IMR-90 (cell line): ENCODE results near the gene AK3. TPM values are rescaled to one million over a fixed set of nuclear protein-coding genes. Genes with fewer than 3 reads are reported as not detected.

Experiments used
- ATAC-seq: fragments of 200-7000 bp; cut with Tn5 transposase; 2 replicates; pipeline ENCODE4 v1.9.1; 2020; ENCODE audit warnings: low read depth, mild to moderate bottlenecking, moderate library complexity
- BruUV-seq: library from RNA; stranded (reverse); fragments of 400-500 nt; replicated peaks from 2 replicates; lab custom pipeline; 2021; lab: Mats Ljungman, UMichigan
- CTCF ChIA-PET: fragments of 300-600 bp; formaldehyde crosslinking; extraction: SDS; loops from one replicate; lab custom pipeline; 2021; ENCODE audit warnings: antibody characterized with exemption; lab: Yijun Ruan, JAX
- POLR2A ChIA-PET: fragments of 300-600 bp; sonication (Branson Sonifier 250); formaldehyde crosslinking; loops from one replicate; lab custom pipeline; 2022; ENCODE audit warnings: antibody characterized with exemption; ENCODE audit not compliant: unreplicated experiment; lab: Charles Lee
- DNase-seq: peaks from one replicate; pipeline ENCODE4 v3.0.0; 2013
- H2AFZ ChIP-seq: replicated peaks from 2 replicates; pipeline ENCODE3; 2013; ENCODE audit warnings: low read length, mild to moderate bottlenecking; ENCODE audit not compliant: poor library complexity
- H2AK5ac ChIP-seq: 2 replicates; pipeline ENCODE4 v1.6.1; 2013; ENCODE audit warnings: low read depth, low read length, inconsistent platforms
- H2AK9ac ChIP-seq: replicated peaks from 2 replicates; pipeline ENCODE3; 2013; ENCODE audit warnings: mild to moderate bottlenecking, low read depth, low read length, moderate library complexity; ENCODE audit not compliant: poor library complexity
- H2BK120ac ChIP-seq: 2 replicates; pipeline ENCODE4 v1.6.1; 2013; ENCODE audit warnings: low read depth, low read length, inconsistent platforms
- H2BK15ac ChIP-seq: 3 replicates; pipeline ENCODE4 v1.6.1; 2013; ENCODE audit warnings: low read depth, low read length, inconsistent platforms
- H2BK20ac ChIP-seq: 2 replicates; pipeline ENCODE4 v1.6.1; 2013; ENCODE audit warnings: low read depth, mild to moderate bottlenecking, inconsistent platforms, low read length, moderate library complexity
- H2BK5ac ChIP-seq: 2 replicates; pipeline ENCODE4 v1.6.1; 2013; ENCODE audit warnings: mild to moderate bottlenecking, low read depth, low read length, inconsistent platforms; ENCODE audit not compliant: poor library complexity, severe bottlenecking
- H3K14ac ChIP-seq: replicated peaks from 2 replicates; pipeline ENCODE4 v1.6.1; 2013; ENCODE audit warnings: low read depth, low read length, inconsistent platforms
- H3K18ac ChIP-seq: 2 replicates; pipeline ENCODE4 v1.6.1; 2013; ENCODE audit warnings: low read depth, low read length, control low read depth
- H3K23ac ChIP-seq: 2 replicates; pipeline ENCODE4 v1.6.1; 2013; ENCODE audit warnings: low read depth, low read length, inconsistent platforms
- H3K27ac ChIP-seq: 2 replicates; pipeline ENCODE4 v1.5.1; 2013; ENCODE audit warnings: mild to moderate bottlenecking, control low read depth, low read length; ENCODE audit not compliant: insufficient read depth
- H3K27me3 ChIP-seq: 2 replicates; pipeline ENCODE4 v1.6.1; 2013; ENCODE audit warnings: low read length; ENCODE audit not compliant: control insufficient read depth, insufficient read depth
- H3K36me3 ChIP-seq: 2 replicates; pipeline ENCODE4 v1.6.1; 2013; ENCODE audit warnings: low read length, mixed read lengths; ENCODE audit not compliant: control insufficient read depth, insufficient read depth
- H3K4ac ChIP-seq: 2 replicates; pipeline ENCODE4 v1.6.1; 2013; ENCODE audit warnings: low read depth, low read length, inconsistent platforms
- H3K4me1 ChIP-seq: 2 replicates; pipeline ENCODE4 v1.6.1; 2013; ENCODE audit warnings: low read length, mixed read lengths; ENCODE audit not compliant: control insufficient read depth, insufficient read depth
- H3K4me2 ChIP-seq: 2 replicates; pipeline ENCODE4 v1.6.1; 2013; ENCODE audit warnings: low read depth, mild to moderate bottlenecking, control low read depth, low read length, moderate library complexity
- H3K4me3 ChIP-seq: 2 replicates; pipeline ENCODE4 v1.5.1; 2013; ENCODE audit warnings: low read depth, mild to moderate bottlenecking, control low read depth, low read length, moderate library complexity; ENCODE audit not compliant: insufficient read depth
- H3K56ac ChIP-seq: 2 replicates; pipeline ENCODE4 v1.6.1; 2013; ENCODE audit warnings: low read length, inconsistent platforms; ENCODE audit not compliant: insufficient read depth; ENCODE audit errors: extremely low read depth
- H3K79me1 ChIP-seq, 2 experiments: 2 replicates each; pipeline ENCODE4 v1.6.1; 2013; ENCODE audit warnings: low read length in 2 of 2, inconsistent platforms in 1 of 2, low read depth in 1 of 2
- H3K9ac ChIP-seq: 2 replicates; pipeline ENCODE4 v1.6.1; 2013; ENCODE audit warnings: low read depth, low read length, control low read depth
- H3K9me1 ChIP-seq: 2 replicates; pipeline ENCODE4 v1.6.1; 2013; ENCODE audit warnings: low read length, inconsistent platforms; ENCODE audit not compliant: insufficient read depth
- H3K9me3 ChIP-seq: 2 replicates; pipeline ENCODE4 v1.6.1; 2013; ENCODE audit warnings: low read length; ENCODE audit not compliant: control insufficient read depth, insufficient read depth
- H4K20me1 ChIP-seq: 2 replicates; pipeline ENCODE4 v1.6.1; 2013; ENCODE audit warnings: low read length, inconsistent platforms; ENCODE audit not compliant: insufficient read depth
- H4K5ac ChIP-seq: 2 replicates; pipeline ENCODE4 v1.6.1; 2013; ENCODE audit warnings: mild to moderate bottlenecking, low read depth, low read length, control low read depth
- H4K8ac ChIP-seq, 2 experiments: 2 replicates each; pipeline ENCODE4 v1.6.1; 2013; ENCODE audit warnings: low read depth in 2 of 2, low read length in 2 of 2, control low read depth in 1 of 2, inconsistent platforms in 1 of 2
- H4K91ac ChIP-seq: 2 replicates; pipeline ENCODE4 v1.6.1; 2013; ENCODE audit warnings: low read depth, low read length, inconsistent platforms; ENCODE audit not compliant: insufficient read depth
- BHLHE40 ChIP-seq: fragments of 150-350 bp; IDR thresholded peaks from 2 replicates; pipeline ENCODE4 v1.6.1; 2016; ENCODE audit warnings: mild to moderate bottlenecking, low read depth, low read length
- CEBPB ChIP-seq: IDR thresholded peaks from 2 replicates; pipeline ENCODE4 v1.6.1; 2012; ENCODE audit warnings: low read depth, low read length, improper control_type of control experiment
- CHD1 ChIP-seq: IDR thresholded peaks from 2 replicates; pipeline ENCODE4 v1.6.1; 2012; ENCODE audit warnings: low read depth, low read length, improper control_type of control experiment
- ELK1 ChIP-seq: fragments of 150-350 bp; IDR thresholded peaks from 2 replicates; pipeline ENCODE4 v1.6.1; 2016; ENCODE audit warnings: low read depth, mild to moderate bottlenecking, low read length, moderate library complexity, borderline replicate concordance
- FOS ChIP-seq: fragments of 150-350 bp; IDR thresholded peaks from 2 replicates; pipeline ENCODE4 v1.6.1; 2016; ENCODE audit warnings: low read depth, low read length
- MAZ ChIP-seq: IDR thresholded peaks from 2 replicates; pipeline ENCODE4 v1.6.1; 2012; ENCODE audit warnings: low read depth, mild to moderate bottlenecking, low read length, improper control_type of control experiment, moderate library complexity, borderline replicate concordance
- MXI1 ChIP-seq: IDR thresholded peaks from 2 replicates; pipeline ENCODE4 v1.6.1; 2012; ENCODE audit warnings: low read depth, mild to moderate bottlenecking, low read length, moderate library complexity, borderline replicate concordance
- NFE2L2 ChIP-seq: fragments of 150-350 bp; IDR thresholded peaks from 2 replicates; pipeline ENCODE4 v1.6.1; 2016; ENCODE audit warnings: low read depth, mild to moderate bottlenecking, low read length
- POLR2A ChIP-seq: IDR thresholded peaks from 2 replicates; pipeline ENCODE4 v1.6.1; 2012; ENCODE audit warnings: mild to moderate bottlenecking, low read depth, low read length
- RAD21 ChIP-seq: IDR thresholded peaks from 2 replicates; pipeline ENCODE4 v1.6.1; 2012; ENCODE audit warnings: low read length, improper control_type of control experiment
- RCOR1 ChIP-seq: IDR thresholded peaks from 2 replicates; pipeline ENCODE4 v1.6.1; 2012; ENCODE audit warnings: mild to moderate bottlenecking, low read length, improper control_type of control experiment; ENCODE audit not compliant: insufficient replicate concordance
- RFX5 ChIP-seq: IDR thresholded peaks from 2 replicates; pipeline ENCODE4 v1.8.0; 2012; ENCODE audit warnings: low read depth, mild to moderate bottlenecking, low read length, moderate library complexity
- WGBS, 2 experiments: methylation state at CpG; one replicate each; pipeline versions ENCODE4 v1.1.5 to v1.1.7; 2013; ENCODE audit warnings: missing lambda C conversion rate in 2 of 2; ENCODE audit not compliant: insufficient read length in 1 of 2; ENCODE audit errors: extremely low coverage in 2 of 2; 5-methylcytosine and 5-hydroxymethylcytosine counted together
- dilution Hi-C: fragments of 300-500 bp; cut with HindIII; formaldehyde crosslinking; loops from one replicate; pipeline ENCODE4 v1.14.3; 2018; ENCODE audit warnings: low sequenced_read_pairs; ENCODE audit not compliant: unreplicated experiment
- in situ Hi-C: fragments of 300-500 bp; cut with MboI; formaldehyde crosslinking; loops from 3 replicates; pipeline ENCODE4 v1.14.3; 2019; ENCODE audit warnings: low sequenced_read_pairs, inconsistent platforms, mixed read lengths
- intact Hi-C: fragments of 100-400 bp; cut with micrococcal nuclease; formaldehyde crosslinking; loops from 2 replicates; pipeline ENCODE4 v1.10.0; 2022
- polyA plus RNA-seq, 3 experiments: library from polyadenylated mRNA; depleted of rRNA; stranded (reverse); fragments of >200 nt; gene quantifications; 2 replicates each; pipeline ENCODE4 v1.2.3, GENCODE V29; 2012; ENCODE audit warnings: low replicate concordance in 1 of 3
- total RNA-seq: library from RNA; depleted of rRNA; stranded (reverse); fragments of >200 nt; gene quantifications from 2 replicates; pipeline ENCODE4 v1.2.3, GENCODE V29; 2012

AK3 gene
- total and polyA plus RNA-seq, 2 of the 4 experiments (the other 2 are of a cell fraction): 24.7 to 26.2 TPM

GRCh38 chr9:4717815-4718214 lies 23.2 kb downstream of the AK3 start:
- Histone ChIP-seq H4K91ac (no peak overlapping the region), H3K36me3 (peaks cover 35% of the 10 kb centered on the region), H3K4ac (no peak overlapping the region), H3K27ac (no peak overlapping the region), H2AK5ac (no peak overlapping the region), H4K5ac (no peak overlapping the region), H3K4me2 (no peak overlapping the region), H4K8ac (no peak overlapping the region), H3K14ac (no peak overlapping the region), H2BK120ac (no peak overlapping the region), H2AFZ (no peak overlapping the region), H3K27me3 (no peaks in the 10 kb centered on the region), H3K23ac (no peak overlapping the region), H3K4me3 (no peak overlapping the region), H3K18ac (no peak overlapping the region), H3K9me1 (no peaks in the 10 kb centered on the region; the same call in 1 of the 2 replicates), H2BK15ac (no peak overlapping the region), H3K4me1 (no peaks in the 10 kb centered on the region), H3K9me3 (no peaks in the 10 kb centered on the region), H2BK20ac (no peak overlapping the region), H2BK5ac (no peak overlapping the region), H3K56ac (no peak overlapping the region), H4K20me1 (no peaks in the 10 kb centered on the region; the same call in 1 of the 2 replicates), H2AK9ac (no peak overlapping the region), H3K79me1 (peaks cover 0 to 5% of the 10 kb centered on the region in 2 experiments; a peak in 3 of 4 replicates), H3K9ac (no peak overlapping the region)
- intact Hi-C loops (no loop called here), dilution Hi-C loops (no loop called here), in situ Hi-C loops (no loop called here)
- no TSS peak for BruUV-seq
- no peak for TF ChIP-seq POLR2A
- TF ChIP-seq CHD1: no peak
- TF ChIP-seq RCOR1: no peak
- no peak for TF ChIP-seq ELK1
- no peak for TF ChIP-seq BHLHE40
- TF ChIP-seq MAZ: no peak
- TF ChIP-seq RAD21: no peak
- TF ChIP-seq RFX5: no peak
- no peak for TF ChIP-seq MXI1
- no peak for TF ChIP-seq CEBPB
- TF ChIP-seq FOS: no peak
- TF ChIP-seq NFE2L2: no peak
- ATAC-seq: no peak
- POLR2A ChIA-PET: no interaction called here
- DNase-seq: no peak
- WGBS, 2 experiments: no CpG with 5 or more reads among the region's 4 CpGs
- CTCF ChIA-PET: no interaction called here
